ENCODE results near the gene CREB3L2. TPM values are rescaled to one million over a fixed set of nuclear protein-coding genes. Genes with fewer than 3 reads are reported as not detected.

The CREB3L2 gene
- total RNA-seq, 1 experiment from 2014 or later = 60.6 TPM

DNA sequence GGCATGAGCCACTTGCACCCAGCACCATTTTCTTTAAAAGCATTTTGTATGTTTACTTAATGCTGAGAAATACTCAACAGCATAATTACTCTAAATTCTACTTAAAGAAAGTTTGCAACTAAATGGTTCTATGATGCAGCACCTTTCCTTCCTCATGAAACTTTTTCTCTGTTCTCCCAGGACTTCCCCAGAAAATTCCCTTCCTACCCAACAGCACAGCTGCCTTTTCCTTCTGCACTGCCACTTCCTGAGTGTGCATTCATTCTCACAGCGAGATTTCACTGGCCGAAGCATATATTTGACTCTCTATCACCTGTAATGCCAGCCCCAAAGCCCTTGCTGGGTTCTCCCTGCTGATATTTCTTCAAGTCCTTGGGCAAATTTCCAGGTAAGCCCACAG, 113.6 kb downstream of the CREB3L2 start:
- Mint-ChIP-seq H3K27ac (no peak overlapping the region), H3K4me3 (no peak overlapping the region), H3K9me3 (no peaks in the 10 kb centered on the region), H3K4me1 (peaks cover 19% of the 10 kb centered on the region), H3K27me3 (ENCODE audit: low read depth) (no peaks in the 10 kb centered on the region), H3K36me3 (peaks cover 44% of the 10 kb centered on the region)
- POLR2A ChIA-PET = no interaction called here
- no peak for DNase-seq (ENCODE audit: low spot score)
- no peak for ATAC-seq
- TF ChIP-seq, protein P1, sequence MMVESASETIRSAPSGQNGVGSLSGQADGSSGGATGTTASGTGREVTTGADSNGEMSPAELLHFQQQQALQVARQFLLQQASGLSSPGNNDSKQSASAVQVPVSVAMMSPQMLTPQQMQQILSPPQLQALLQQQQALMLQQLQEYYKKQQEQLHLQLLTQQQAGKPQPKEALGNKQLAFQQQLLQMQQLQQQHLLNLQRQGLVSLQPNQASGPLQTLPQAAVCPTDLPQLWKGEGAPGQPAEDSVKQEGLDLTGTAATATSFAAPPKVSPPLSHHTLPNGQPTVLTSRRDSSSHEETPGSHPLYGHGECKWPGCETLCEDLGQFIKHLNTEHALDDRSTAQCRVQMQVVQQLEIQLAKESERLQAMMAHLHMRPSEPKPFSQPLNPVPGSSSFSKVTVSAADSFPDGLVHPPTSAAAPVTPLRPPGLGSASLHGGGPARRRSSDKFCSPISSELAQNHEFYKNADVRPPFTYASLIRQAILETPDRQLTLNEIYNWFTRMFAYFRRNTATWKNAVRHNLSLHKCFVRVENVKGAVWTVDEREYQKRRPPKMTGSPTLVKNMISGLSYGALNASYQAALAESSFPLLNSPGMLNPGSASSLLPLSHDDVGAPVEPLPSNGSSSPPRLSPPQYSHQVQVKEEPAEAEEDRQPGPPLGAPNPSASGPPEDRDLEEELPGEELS (CRISPR knock-in tag; IDR thresholded peaks at IDR 0.05) = no peak
- TF ChIP-seq HMGA2 (CRISPR knock-in tag; IDR thresholded peaks at IDR 0.05) (no peak), IRF2 (CRISPR knock-in tag; IDR thresholded peaks at IDR 0.05; ENCODE audit: borderline replicate concordance, low read depth) (no peak), TCF7 (CRISPR knock-in tag; IDR thresholded peaks at IDR 0.05; ENCODE audit: low read depth) (no peak), ZNF232 (CRISPR knock-in tag; IDR thresholded peaks at IDR 0.05) (no peak), ESRRA (CRISPR knock-in tag; IDR thresholded peaks at IDR 0.05; ENCODE audit: borderline replicate concordance) (no peak), NFYB (CRISPR knock-in tag; conservative IDR thresholded peaks at IDR 0.05; ENCODE audit: low read depth) (no peak), JUN (CRISPR knock-in tag; IDR thresholded peaks at IDR 0.05) (no peak), MYBL2 (CRISPR knock-in tag; IDR thresholded peaks at IDR 0.05) (no peak), RELA (CRISPR knock-in tag; IDR thresholded peaks at IDR 0.05; ENCODE audit: borderline replicate concordance) (no peak), FOXJ3 (CRISPR knock-in tag; IDR thresholded peaks at IDR 0.05; ENCODE audit: borderline replicate concordance) (no peak), GABPB1 (CRISPR knock-in tag; IDR thresholded peaks at IDR 0.05) (no peak)
- TF ChIP-seq, protein P2, sequence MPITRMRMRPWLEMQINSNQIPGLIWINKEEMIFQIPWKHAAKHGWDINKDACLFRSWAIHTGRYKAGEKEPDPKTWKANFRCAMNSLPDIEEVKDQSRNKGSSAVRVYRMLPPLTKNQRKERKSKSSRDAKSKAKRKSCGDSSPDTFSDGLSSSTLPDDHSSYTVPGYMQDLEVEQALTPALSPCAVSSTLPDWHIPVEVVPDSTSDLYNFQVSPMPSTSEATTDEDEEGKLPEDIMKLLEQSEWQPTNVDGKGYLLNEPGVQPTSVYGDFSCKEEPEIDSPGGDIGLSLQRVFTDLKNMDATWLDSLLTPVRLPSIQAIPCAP (CRISPR knock-in tag; IDR thresholded peaks at IDR 0.05) = no peak
- TF ChIP-seq, protein P3, sequence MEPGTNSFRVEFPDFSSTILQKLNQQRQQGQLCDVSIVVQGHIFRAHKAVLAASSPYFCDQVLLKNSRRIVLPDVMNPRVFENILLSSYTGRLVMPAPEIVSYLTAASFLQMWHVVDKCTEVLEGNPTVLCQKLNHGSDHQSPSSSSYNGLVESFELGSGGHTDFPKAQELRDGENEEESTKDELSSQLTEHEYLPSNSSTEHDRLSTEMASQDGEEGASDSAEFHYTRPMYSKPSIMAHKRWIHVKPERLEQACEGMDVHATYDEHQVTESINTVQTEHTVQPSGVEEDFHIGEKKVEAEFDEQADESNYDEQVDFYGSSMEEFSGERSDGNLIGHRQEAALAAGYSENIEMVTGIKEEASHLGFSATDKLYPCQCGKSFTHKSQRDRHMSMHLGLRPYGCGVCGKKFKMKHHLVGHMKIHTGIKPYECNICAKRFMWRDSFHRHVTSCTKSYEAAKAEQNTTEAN (CRISPR knock-in tag; IDR thresholded peaks at IDR 0.05) = no peak
- TF ChIP-seq, protein P4, sequence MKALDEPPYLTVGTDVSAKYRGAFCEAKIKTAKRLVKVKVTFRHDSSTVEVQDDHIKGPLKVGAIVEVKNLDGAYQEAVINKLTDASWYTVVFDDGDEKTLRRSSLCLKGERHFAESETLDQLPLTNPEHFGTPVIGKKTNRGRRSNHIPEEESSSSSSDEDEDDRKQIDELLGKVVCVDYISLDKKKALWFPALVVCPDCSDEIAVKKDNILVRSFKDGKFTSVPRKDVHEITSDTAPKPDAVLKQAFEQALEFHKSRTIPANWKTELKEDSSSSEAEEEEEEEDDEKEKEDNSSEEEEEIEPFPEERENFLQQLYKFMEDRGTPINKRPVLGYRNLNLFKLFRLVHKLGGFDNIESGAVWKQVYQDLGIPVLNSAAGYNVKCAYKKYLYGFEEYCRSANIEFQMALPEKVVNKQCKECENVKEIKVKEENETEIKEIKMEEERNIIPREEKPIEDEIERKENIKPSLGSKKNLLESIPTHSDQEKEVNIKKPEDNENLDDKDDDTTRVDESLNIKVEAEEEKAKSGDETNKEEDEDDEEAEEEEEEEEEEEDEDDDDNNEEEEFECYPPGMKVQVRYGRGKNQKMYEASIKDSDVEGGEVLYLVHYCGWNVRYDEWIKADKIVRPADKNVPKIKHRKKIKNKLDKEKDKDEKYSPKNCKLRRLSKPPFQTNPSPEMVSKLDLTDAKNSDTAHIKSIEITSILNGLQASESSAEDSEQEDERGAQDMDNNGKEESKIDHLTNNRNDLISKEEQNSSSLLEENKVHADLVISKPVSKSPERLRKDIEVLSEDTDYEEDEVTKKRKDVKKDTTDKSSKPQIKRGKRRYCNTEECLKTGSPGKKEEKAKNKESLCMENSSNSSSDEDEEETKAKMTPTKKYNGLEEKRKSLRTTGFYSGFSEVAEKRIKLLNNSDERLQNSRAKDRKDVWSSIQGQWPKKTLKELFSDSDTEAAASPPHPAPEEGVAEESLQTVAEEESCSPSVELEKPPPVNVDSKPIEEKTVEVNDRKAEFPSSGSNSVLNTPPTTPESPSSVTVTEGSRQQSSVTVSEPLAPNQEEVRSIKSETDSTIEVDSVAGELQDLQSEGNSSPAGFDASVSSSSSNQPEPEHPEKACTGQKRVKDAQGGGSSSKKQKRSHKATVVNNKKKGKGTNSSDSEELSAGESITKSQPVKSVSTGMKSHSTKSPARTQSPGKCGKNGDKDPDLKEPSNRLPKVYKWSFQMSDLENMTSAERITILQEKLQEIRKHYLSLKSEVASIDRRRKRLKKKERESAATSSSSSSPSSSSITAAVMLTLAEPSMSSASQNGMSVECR (CRISPR knock-in tag; IDR thresholded peaks at IDR 0.05; ENCODE audit: borderline replicate concordance) = no peak
- TF ChIP-seq, protein P5, sequence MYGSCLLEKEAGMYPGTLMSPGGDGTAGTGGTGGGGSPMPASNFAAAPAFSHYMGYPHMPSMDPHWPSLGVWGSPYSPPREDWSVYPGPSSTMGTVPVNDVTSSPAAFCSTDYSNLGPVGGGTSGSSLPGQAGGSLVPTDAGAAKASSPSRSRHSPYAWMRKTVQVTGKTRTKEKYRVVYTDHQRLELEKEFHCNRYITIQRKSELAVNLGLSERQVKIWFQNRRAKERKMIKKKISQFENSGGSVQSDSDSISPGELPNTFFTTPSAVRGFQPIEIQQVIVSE (CRISPR knock-in tag; IDR thresholded peaks at IDR 0.05; ENCODE audit: borderline replicate concordance) = no peak
- TF ChIP-seq, protein P6, sequence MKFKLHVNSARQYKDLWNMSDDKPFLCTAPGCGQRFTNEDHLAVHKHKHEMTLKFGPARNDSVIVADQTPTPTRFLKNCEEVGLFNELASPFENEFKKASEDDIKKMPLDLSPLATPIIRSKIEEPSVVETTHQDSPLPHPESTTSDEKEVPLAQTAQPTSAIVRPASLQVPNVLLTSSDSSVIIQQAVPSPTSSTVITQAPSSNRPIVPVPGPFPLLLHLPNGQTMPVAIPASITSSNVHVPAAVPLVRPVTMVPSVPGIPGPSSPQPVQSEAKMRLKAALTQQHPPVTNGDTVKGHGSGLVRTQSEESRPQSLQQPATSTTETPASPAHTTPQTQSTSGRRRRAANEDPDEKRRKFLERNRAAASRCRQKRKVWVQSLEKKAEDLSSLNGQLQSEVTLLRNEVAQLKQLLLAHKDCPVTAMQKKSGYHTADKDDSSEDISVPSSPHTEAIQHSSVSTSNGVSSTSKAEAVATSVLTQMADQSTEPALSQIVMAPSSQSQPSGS (CRISPR knock-in tag; IDR thresholded peaks at IDR 0.05; ENCODE audit: borderline replicate concordance, low read depth) = no peak
- CTCF ChIA-PET = interaction anchor here (0.9 to 1.1 kb wide), 2 partner anchors 12 to 16 kb away, joined by 3 to 4 read pairs; no protein-coding TSS in a partner anchor
